ENCODE data around the gene RGPD3.
"Not testable (repeated sequence)": the region's sequence is repeated elsewhere in the genome, so short reads cannot be mapped to it uniquely, and the experiment has no call there.

RGPD3 gene

GRCh38 chr2:106479563-106479962 lies 11.3 kb upstream of the RGPD3 start:
- DNase-seq: not testable (repeated sequence)

GRCh38 chr2:106477647-106478046 lies 9.4 kb upstream of the RGPD3 start:
- DNase-seq: not testable (repeated sequence)

- peak; percentile 43 for DNase-seq
Observed at GRCh38 chr2:106470658-106471057, 2.4 kb upstream of the RGPD3 start.

GRCh38 chr2:106467516-106467915 lies 697 bp downstream of the RGPD3 start:
- DNase-seq: not testable (repeated sequence)

- not testable (repeated sequence) for DNase-seq
Observed at GRCh38 chr2:106461882-106462281, 6.3 kb downstream of the RGPD3 start.

GRCh38 chr2:106390680-106391079 lies 77.5 kb downstream of the RGPD3 start:
- DNase-seq: not testable (repeated sequence)

- DNase-seq: not testable (repeated sequence)
Observed at GRCh38 chr2:106388814-106389410, 79.3 kb downstream of the RGPD3 start.

- not testable (repeated sequence) for DNase-seq
Observed at GRCh38 chr2:106384548-106384947, 83.7 kb downstream of the RGPD3 start.

- DNase-seq: not testable (repeated sequence)
Observed at GRCh38 chr2:106381867-106382266, 86.3 kb downstream of the RGPD3 start.

GRCh38 chr2:106379567-106379966 lies 88.6 kb downstream of the RGPD3 start:
- not testable (repeated sequence) for DNase-seq

GRCh38 chr2:106369182-106369581 lies 99.0 kb downstream of the RGPD3 start:
- not testable (repeated sequence) for DNase-seq

GRCh38 chr2:106366204-106366885 lies 101.9 kb downstream of the RGPD3 start:
- DNase-seq: no peak

- no peak for DNase-seq
Observed at GRCh38 chr2:106363791-106364190, 104.4 kb downstream of the RGPD3 start.

- DNase-seq: no peak
Observed at GRCh38 chr2:106362789-106363188, 105.4 kb downstream of the RGPD3 start.

- DNase-seq: no peak
Observed at GRCh38 chr2:106359512-106359911, 108.7 kb downstream of the RGPD3 start.

- no peak for DNase-seq
Observed at GRCh38 chr2:106358521-106358920, 109.7 kb downstream of the RGPD3 start.

GRCh38 chr2:106358081-106358480 lies 110.1 kb downstream of the RGPD3 start:
- no peak for DNase-seq

- no peak for DNase-seq
Observed at GRCh38 chr2:106356291-106356690, 111.9 kb downstream of the RGPD3 start.

- DNase-seq: no peak
Observed at GRCh38 chr2:106353676-106354075, 114.5 kb downstream of the RGPD3 start.

GRCh38 chr2:106350980-106351379 lies 117.2 kb downstream of the RGPD3 start:
- no peak for DNase-seq

GRCh38 chr2:106344302-106344701 lies 123.9 kb downstream of the RGPD3 start:
- no peak for DNase-seq

- no peak for DNase-seq
Observed at GRCh38 chr2:106343274-106343673, 124.9 kb downstream of the RGPD3 start.

GRCh38 chr2:106342831-106343251 lies 125.4 kb downstream of the RGPD3 start:
- DNase-seq: no peak

- DNase-seq: no peak
Observed at GRCh38 chr2:106341666-106342065, 126.5 kb downstream of the RGPD3 start.
